Parathyroid adenoma (tissue), 2 donors: ENCODE results near the gene LRRC7.

Experiments
- H2AFZ ChIP-seq: fragments of 300-600 bp; sonication (generic); one replicate; pipeline ENCODE4 v1.7.0; 2017; ENCODE audit warnings: antibody characterized with exemption, mild to moderate bottlenecking
- H3K27ac ChIP-seq: fragments of 300-600 bp; sonication (generic); one replicate; pipeline ENCODE4 v1.7.0; 2017
- H3K27me3 ChIP-seq: fragments of 300-600 bp; sonication (generic); one replicate; pipeline ENCODE4 v1.7.0; 2017; ENCODE audit warnings: low read length; ENCODE audit not compliant: control insufficient read depth, insufficient read depth
- H3K36me3 ChIP-seq: fragments of 300-600 bp; sonication (generic); one replicate; pipeline ENCODE4 v1.7.0; 2017; ENCODE audit warnings: low read length; ENCODE audit not compliant: control insufficient read depth, insufficient read depth
- H3K4me1 ChIP-seq: fragments of 300-600 bp; sonication (generic); one replicate; pipeline ENCODE4 v1.7.0; 2017; ENCODE audit warnings: control low read depth
- H3K4me2 ChIP-seq: fragments of 300-600 bp; sonication (generic); one replicate; pipeline ENCODE4 v1.7.0; 2017; ENCODE audit warnings: low read length
- H3K4me3 ChIP-seq: fragments of 300-600 bp; sonication (generic); one replicate; pipeline ENCODE4 v1.7.0; 2017; ENCODE audit warnings: low read depth, low read length
- H3K79me2 ChIP-seq: fragments of 300-600 bp; sonication (generic); one replicate; pipeline ENCODE4 v1.7.0; 2017; ENCODE audit warnings: control low read depth
- H3K9ac ChIP-seq: fragments of 300-600 bp; sonication (generic); one replicate; pipeline ENCODE4 v1.7.0; 2017; ENCODE audit warnings: mild to moderate bottlenecking
- H3K9me3 ChIP-seq: fragments of 300-600 bp; sonication (generic); one replicate; pipeline ENCODE4 v1.7.0; 2017; ENCODE audit warnings: low read length; ENCODE audit not compliant: control insufficient read depth
- CTCF ChIP-seq: fragments of 300-600 bp; sonication (generic); IDR thresholded peaks from one replicate; pipeline ENCODE4 v1.7.0; 2017; ENCODE audit warnings: antibody characterized with exemption, mild to moderate bottlenecking
- donor health status: primary hyperparathyroidism.

Gene LRRC7

GRCh38 chr1:69568421-69569174, 876 bp downstream of the LRRC7 start:
- Histone ChIP-seq H3K27ac (no peak overlapping the region), H3K9ac (no peak overlapping the region), H3K4me1 (no peaks in the 10 kb centered on the region), H3K36me3 (no peaks in the 10 kb centered on the region), H3K79me2 (no peaks in the 10 kb centered on the region), H3K4me3 (peak overlapping the region; percentile 46), H3K4me2 (peak overlapping the region; percentile 72), H3K9me3 (no peaks in the 10 kb centered on the region), H3K27me3 (peaks cover 11% of the 10 kb centered on the region), H2AFZ (no peak overlapping the region)
- no peak for TF ChIP-seq CTCF

DNA sequence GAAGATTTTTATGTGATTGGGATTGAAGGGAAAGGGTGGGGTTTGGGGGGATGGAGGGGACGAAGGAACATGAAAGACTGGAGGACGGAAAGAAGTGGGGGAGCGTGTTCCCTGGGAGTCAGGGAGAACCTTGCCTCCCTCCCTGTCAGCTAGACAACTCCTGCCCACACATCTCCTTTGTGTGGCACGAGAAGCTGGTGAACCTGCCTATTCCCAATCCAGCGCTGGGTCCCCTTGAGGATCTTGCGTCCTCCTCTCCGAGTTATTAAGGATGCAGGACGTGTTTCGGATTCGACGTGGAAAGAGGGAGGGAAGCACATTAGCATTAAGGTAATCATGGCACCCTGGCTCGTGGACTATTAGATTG, 1.4 kb downstream of the LRRC7 start:
- Histone ChIP-seq H3K27ac (no peak overlapping the region), H3K9ac (no peak overlapping the region), H3K36me3 (no peaks in the 10 kb centered on the region), H2AFZ (no peak overlapping the region), H3K4me3 (peak overlapping the region; percentile 10), H3K9me3 (no peaks in the 10 kb centered on the region), H3K4me2 (no peak overlapping the region), H3K27me3 (peaks cover 11% of the 10 kb centered on the region), H3K79me2 (no peaks in the 10 kb centered on the region), H3K4me1 (no peaks in the 10 kb centered on the region)
- no peak for TF ChIP-seq CTCF

DNA sequence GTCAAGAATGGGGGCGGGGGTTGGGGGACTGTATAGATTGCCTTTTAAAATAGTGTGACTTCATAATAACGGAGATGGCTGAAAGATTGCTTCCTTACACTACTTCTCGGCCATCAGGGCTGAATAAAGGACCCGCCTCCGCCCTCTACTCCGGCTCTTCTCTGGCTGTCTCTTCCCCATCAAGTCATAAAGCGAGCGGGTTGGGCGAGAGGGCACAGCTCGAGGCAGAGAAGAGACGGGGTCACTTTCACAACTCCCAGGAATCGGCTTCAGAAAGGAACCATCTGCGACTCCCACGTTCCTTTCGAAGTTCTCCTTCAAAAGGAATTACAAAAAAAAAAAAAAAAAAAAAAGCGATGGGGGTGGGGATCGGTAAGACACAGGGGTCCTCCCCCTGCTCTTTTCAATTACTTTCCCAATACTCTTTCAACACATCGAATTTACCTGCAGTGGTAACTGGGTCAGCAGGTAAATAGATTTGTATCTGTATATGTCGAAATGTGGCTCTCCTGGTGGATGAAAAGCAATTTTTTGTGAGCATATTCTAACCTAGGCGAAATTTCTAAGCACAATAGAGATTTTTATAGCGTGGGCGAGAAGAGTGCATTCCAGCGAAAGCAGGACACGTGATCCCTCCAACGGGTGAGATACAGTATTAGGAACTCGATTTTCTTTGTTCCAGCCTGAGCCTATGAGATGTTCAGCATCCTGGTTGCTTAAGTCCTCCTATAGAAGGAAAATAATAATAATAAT, 2.0 kb downstream of the LRRC7 start:
- no peaks in the 10 kb centered on the region for H3K9me3 ChIP-seq
- no peak overlapping the region for H2AFZ ChIP-seq
- TF ChIP-seq CTCF, result no peak
- peak overlapping the region; percentile 26 for H3K4me2 ChIP-seq
- no peaks in the 10 kb centered on the region for H3K36me3 ChIP-seq
- H3K4me1 ChIP-seq, result no peaks in the 10 kb centered on the region
- no peak overlapping the region for H3K27ac ChIP-seq
- peaks cover 11% of the 10 kb centered on the region for H3K27me3 ChIP-seq
- no peaks in the 10 kb centered on the region for H3K79me2 ChIP-seq
- H3K4me3 ChIP-seq, result no peak overlapping the region
- no peak overlapping the region for H3K9ac ChIP-seq

GRCh38 chr1:69570356-69570755, 2.6 kb downstream of the LRRC7 start:
- H3K36me3 ChIP-seq, result no peaks in the 10 kb centered on the region
- H3K4me3 ChIP-seq, result no peak overlapping the region
- H3K9ac ChIP-seq, result no peak overlapping the region
- H3K27ac ChIP-seq, result no peak overlapping the region
- no peak for TF ChIP-seq CTCF
- no peak overlapping the region for H3K4me2 ChIP-seq
- no peak overlapping the region for H2AFZ ChIP-seq
- H3K79me2 ChIP-seq, result no peaks in the 10 kb centered on the region
- H3K27me3 ChIP-seq, result peaks cover 11% of the 10 kb centered on the region
- no peaks in the 10 kb centered on the region for H3K9me3 ChIP-seq
- no peaks in the 10 kb centered on the region for H3K4me1 ChIP-seq
